HG03521 (cell line): ENCODE data around the gene LYRM2.

Experiments used
- ATAC-seq: cut with Tn5 transposase; IDR thresholded peaks from one replicate; pipeline ENCODE4 v1.9.1; 2021; ENCODE audit warnings: mild to moderate bottlenecking, moderate library complexity; ENCODE audit not compliant: unreplicated experiment

The LYRM2 gene

GRCh38 chr6:89562093-89562973, 76.2 kb downstream of the LYRM2 start:
- no peak for ATAC-seq

GRCh38 chr6:89559487-89559886, 79.1 kb downstream of the LYRM2 start:
- ATAC-seq: no peak

- ATAC-seq: no peak
These were observed 82.7 kb downstream of the LYRM2 start for GRCh38 chr6:89555806-89556205.

- no peak for ATAC-seq
These were observed 83.5 kb downstream of the LYRM2 start for GRCh38 chr6:89555031-89555430.

- ATAC-seq: no peak
These were observed 84.4 kb downstream of the LYRM2 start for GRCh38 chr6:89554106-89554505.

GRCh38 chr6:89553431-89553830, 85.1 kb downstream of the LYRM2 start:
- no peak for ATAC-seq

- ATAC-seq: no peak
These were observed 91.3 kb downstream of the LYRM2 start for GRCh38 chr6:89547281-89547680.

- no peak for ATAC-seq
These were observed 95.7 kb downstream of the LYRM2 start for GRCh38 chr6:89542866-89543265.

- no peak for ATAC-seq
These were observed 96.3 kb downstream of the LYRM2 start for GRCh38 chr6:89542081-89542857.

- ATAC-seq: no peak
These were observed 98.8 kb downstream of the LYRM2 start for GRCh38 chr6:89539779-89540178.

GRCh38 chr6:89536231-89536630, 102.3 kb downstream of the LYRM2 start:
- no peak for ATAC-seq

- ATAC-seq: no peak
These were observed 107.6 kb downstream of the LYRM2 start for GRCh38 chr6:89530982-89531381.

- no peak for ATAC-seq
These were observed 109.7 kb downstream of the LYRM2 start for GRCh38 chr6:89528866-89529265.

- ATAC-seq: no peak
These were observed 110.9 kb downstream of the LYRM2 start for GRCh38 chr6:89527634-89528033.

- no peak for ATAC-seq
These were observed 112.0 kb downstream of the LYRM2 start for GRCh38 chr6:89526563-89526869.

- no peak for ATAC-seq
These were observed 112.6 kb downstream of the LYRM2 start for GRCh38 chr6:89525786-89526562.

- no peak for ATAC-seq
These were observed 115.8 kb downstream of the LYRM2 start for GRCh38 chr6:89522778-89523177.

GRCh38 chr6:89520736-89521135, 117.8 kb downstream of the LYRM2 start:
- ATAC-seq: no peak

- ATAC-seq: no peak
These were observed 120.0 kb downstream of the LYRM2 start for GRCh38 chr6:89518352-89519055.
